ENCODE measurements around the gene ZFPL1. TPM values are rescaled to one million over a fixed set of nuclear protein-coding genes. Genes with fewer than 3 reads are reported as not detected.
A peak's percentile ranks its signal among the peaks of the same experiment; 100 is the strongest.

Gene ZFPL1
- total and polyA plus RNA-seq, 12 donors = 33.7 to 90.3 (median 42.4) TPM

GRCh38 chr11:65071907-65072630 is 12.0 kb upstream of the ZFPL1 start:
- H3K4me1 ChIP-seq (replicated peaks in 1 of 2) = no peaks in the 10 kb centered on the region
- H3K9me3 ChIP-seq (replicated peaks in 1 of 3) = no peaks in the 10 kb centered on the region
- WGBS, 4 donors = 62 to 67% (median 66%) methylated on average over 4 of the region's 4 CpGs
- no peak overlapping the region for H3K4me3 ChIP-seq
- no peaks in the 10 kb centered on the region for H3K27me3 ChIP-seq
- H3K36me3 ChIP-seq (replicated peaks in 1 of 2) = no peaks in the 10 kb centered on the region
- intact Hi-C loops (cut with DNase I) = loop anchor here in 1 of 2 donors (10.0 kb wide), 1 partner anchor 57 kb away; the partner anchor contains the start of gene ARL2
- no peak overlapping the region for H3K27ac ChIP-seq
- DNase-seq = no peak
- TF ChIP-seq CTCF (IDR thresholded peaks at IDR 0.05) (no peak), POLR2A (IDR thresholded peaks at IDR 0.05) (no peak)

GRCh38 chr11:65072631-65072966 is 11.4 kb upstream of the ZFPL1 start:
- H3K27ac ChIP-seq = no peak overlapping the region
- H3K36me3 ChIP-seq (replicated peaks in 1 of 2) = no peaks in the 10 kb centered on the region
- H3K27me3 ChIP-seq = no peaks in the 10 kb centered on the region
- no peaks in the 10 kb centered on the region for H3K4me1 ChIP-seq (replicated peaks in 1 of 2)
- no peaks in the 10 kb centered on the region for H3K9me3 ChIP-seq (replicated peaks in 1 of 3)
- TF ChIP-seq CTCF (IDR thresholded peaks at IDR 0.05) (no peak), POLR2A (IDR thresholded peaks at IDR 0.05) (no peak)
- 47 to 78% (median 61%) methylated on average over 1 of the region's 1 CpG for WGBS, 4 donors
- no peak overlapping the region for H3K4me3 ChIP-seq
- no peak for DNase-seq
- intact Hi-C loops (cut with DNase I) = loop anchor here in 1 of 2 donors (10.0 kb wide), 1 partner anchor 58 kb away; the partner anchor contains the start of gene ARL2

GRCh38 chr11:65077451-65077850 is 6.6 kb upstream of the ZFPL1 start:
- Histone ChIP-seq H3K4me3 (no peak overlapping the region), H3K9me3 (replicated peaks in 1 of 3) (no peaks in the 10 kb centered on the region), H3K36me3 (replicated peaks in 1 of 2) (no peaks in the 10 kb centered on the region), H3K27ac (no peak overlapping the region), H3K27me3 (no peaks in the 10 kb centered on the region), H3K4me1 (replicated peaks in 1 of 2) (no peaks in the 10 kb centered on the region)
- 64 to 86% (median 78%) methylated on average over 2 to 4 of the region's 4 CpGs for WGBS, 4 donors
- no peak for DNase-seq
- intact Hi-C loops (cut with DNase I) = loop anchor here in 1 of 2 donors (10.0 kb wide), 1 partner anchor 63 kb away; the partner anchor contains the start of gene ARL2
- TF ChIP-seq POLR2A (IDR thresholded peaks at IDR 0.05) = no peak
- no peak for TF ChIP-seq CTCF (IDR thresholded peaks at IDR 0.05)

GRCh38 chr11:65078151-65078550 is 5.9 kb upstream of the ZFPL1 start:
- Histone ChIP-seq H3K4me3 (no peak overlapping the region), H3K36me3 (replicated peaks in 1 of 2) (no peaks in the 10 kb centered on the region), H3K27me3 (no peaks in the 10 kb centered on the region), H3K9me3 (replicated peaks in 1 of 3) (no peaks in the 10 kb centered on the region), H3K4me1 (replicated peaks in 1 of 2) (peaks cover 0 to under 1% of the 10 kb centered on the region in 2 donors), H3K27ac (no peak overlapping the region)
- 58 to 72% (median 69%) methylated on average over 3 of the region's 3 CpGs for WGBS, 4 donors
- TF ChIP-seq POLR2A (IDR thresholded peaks at IDR 0.05) (no peak), CTCF (IDR thresholded peaks at IDR 0.05) (peak; percentile 32 to 65 (median 53))
- DNase-seq = peak in 6 of 7 donors; percentile 29 to 72 (median 60)
- intact Hi-C loops (cut with DNase I) = loop anchor here in 1 of 2 donors (10.0 kb wide), 1 partner anchor 63 kb away; the partner anchor contains the start of gene ARL2

Data from adrenal gland (tissue), 12 donors.